Stimulated activated CD4-positive, alpha-beta T cell treated with anti-CD3 and anti-CD28 coated beads, Interleukin-12 subunit alpha, Interleukin-12 subunit beta, amount 100 ng/mL, for 48 hours (primary cell): Measurements from ENCODE around the gene MSTO1.
"Not testable (repeated sequence)": the region's sequence is repeated elsewhere in the genome, so short reads cannot be mapped to it uniquely, and the experiment has no call there.

Experiments used
- DNase-seq, 3 donors: peaks; one replicate each; pipeline ENCODE4 v3.0.0-alpha.2; 2020; ENCODE audit warnings: low read depth in 2 of 3, low spot score in 1 of 3

Gene MSTO1

GRCh38 chr1:155610257-155610647, 234 bp downstream of the MSTO1 start:
- DNase-seq, result not testable (repeated sequence)

GRCh38 chr1:155613226-155613625, 3.2 kb downstream of the MSTO1 start:
- not testable (repeated sequence) for DNase-seq

- no peak for DNase-seq
Measured at GRCh38 chr1:155622191-155622590, 12.2 kb downstream of the MSTO1 start.

GRCh38 chr1:155623357-155623756, 13.3 kb downstream of the MSTO1 start:
- no peak for DNase-seq

- DNase-seq, result not testable (repeated sequence)
Measured at GRCh38 chr1:155626428-155626827, 16.4 kb downstream of the MSTO1 start.

GRCh38 chr1:155636397-155637153, 26.6 kb downstream of the MSTO1 start:
- no peak for DNase-seq

GRCh38 chr1:155640367-155640766, 30.3 kb downstream of the MSTO1 start:
- no peak for DNase-seq

GRCh38 chr1:155642559-155643180, 32.7 kb downstream of the MSTO1 start:
- not testable (repeated sequence) for DNase-seq

GRCh38 chr1:155643230-155643629, 33.2 kb downstream of the MSTO1 start:
- no peak for DNase-seq

- no peak for DNase-seq
Measured at GRCh38 chr1:155645034-155645598, 35.1 kb downstream of the MSTO1 start.

GRCh38 chr1:155645648-155646047, 35.6 kb downstream of the MSTO1 start:
- no peak for DNase-seq

GRCh38 chr1:155646307-155646706, 36.3 kb downstream of the MSTO1 start:
- DNase-seq, result no peak

GRCh38 chr1:155648207-155649147, 38.5 kb downstream of the MSTO1 start:
- no peak for DNase-seq

- DNase-seq, result no peak
Measured at GRCh38 chr1:155649676-155650075, 39.7 kb downstream of the MSTO1 start.

GRCh38 chr1:155650231-155650757, 40.3 kb downstream of the MSTO1 start:
- DNase-seq, result no peak

GRCh38 chr1:155651861-155652661, 42.0 kb downstream of the MSTO1 start:
- no peak for DNase-seq

GRCh38 chr1:155652951-155653350, 42.9 kb downstream of the MSTO1 start:
- no peak for DNase-seq

GRCh38 chr1:155657463-155657862, 47.4 kb downstream of the MSTO1 start:
- DNase-seq, result no peak

GRCh38 chr1:155661239-155661638, 51.2 kb downstream of the MSTO1 start:
- not testable (repeated sequence) for DNase-seq
